HG03066 (cell line): ENCODE results near the gene HPD.

ENCODE experiments used
- ATAC-seq: cut with Tn5 transposase; IDR thresholded peaks from one replicate; pipeline ENCODE4 v1.9.1; 2021; ENCODE audit warnings: low read depth; ENCODE audit not compliant: unreplicated experiment

Gene HPD

DNA sequence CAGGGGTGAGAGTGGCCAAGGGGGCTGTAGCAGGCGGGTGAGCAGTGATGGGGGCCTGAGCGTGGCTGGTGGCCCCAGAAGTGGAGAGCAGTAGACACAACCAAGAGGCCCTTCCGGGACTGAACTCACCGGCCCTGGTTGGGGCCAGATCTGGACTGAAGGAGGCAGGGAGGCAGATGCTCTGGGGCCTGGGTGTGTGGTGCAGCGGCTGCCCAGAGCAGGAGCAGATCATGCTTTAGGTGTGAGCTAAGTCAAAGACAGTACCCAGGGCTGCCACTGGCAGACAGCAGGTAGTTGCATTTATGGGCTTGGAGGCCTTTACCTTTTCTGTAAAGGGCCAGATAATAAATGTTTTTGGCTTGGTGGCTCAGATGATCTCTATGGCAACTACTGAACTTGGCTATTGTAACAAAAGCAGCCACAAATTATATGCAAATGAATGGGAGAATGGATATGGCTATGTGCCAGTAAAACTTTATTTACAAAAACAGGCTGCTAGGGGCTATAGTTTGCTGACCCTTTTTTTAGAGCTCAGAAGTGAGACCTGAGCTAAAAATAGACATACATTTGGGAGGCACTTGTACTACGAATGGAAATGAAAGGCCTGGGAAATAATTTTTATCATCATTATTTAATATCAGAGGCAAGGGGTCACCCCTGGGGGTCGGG, 29.3 kb downstream of the HPD start:
- no peak for ATAC-seq

DNA sequence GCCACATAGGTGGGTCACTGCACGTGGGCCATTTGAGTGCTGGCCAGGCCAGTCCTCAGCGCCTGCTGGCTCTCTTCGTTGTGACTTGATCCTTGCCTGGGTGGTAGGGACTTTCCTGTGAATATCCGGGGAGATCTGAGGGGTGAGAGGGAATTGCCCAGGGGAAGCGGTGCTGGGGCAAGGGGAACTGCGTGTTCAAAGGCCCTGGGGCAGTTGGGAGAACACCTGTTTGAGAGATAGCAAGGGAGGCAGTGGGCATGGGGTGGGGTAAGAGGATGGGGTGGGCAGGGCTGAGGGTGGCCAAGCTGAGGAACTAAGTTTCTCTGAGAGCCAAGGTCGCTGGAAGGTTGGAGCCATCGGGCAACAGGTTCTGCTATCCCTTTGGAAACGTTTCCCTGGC, 29.8 kb downstream of the HPD start:
- no peak for ATAC-seq

DNA sequence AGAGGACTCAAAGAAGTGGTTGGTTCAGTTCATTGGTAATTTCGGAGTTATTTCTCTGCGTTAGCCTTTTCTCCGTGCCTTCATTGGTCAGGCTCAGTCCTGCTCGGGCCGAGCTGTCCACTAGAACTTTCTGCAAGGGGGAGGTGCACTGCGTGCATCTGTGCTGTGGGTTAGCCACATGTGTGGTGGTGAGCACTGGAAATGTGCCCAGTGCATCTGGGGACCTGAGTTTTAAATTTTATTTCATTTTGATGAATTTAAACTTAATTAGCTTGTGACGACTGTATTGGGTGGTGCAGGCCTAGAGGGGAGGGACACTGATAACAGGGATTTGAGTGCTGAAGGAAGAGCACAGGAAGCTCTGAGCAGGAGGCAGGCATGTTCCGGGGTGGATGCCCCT, 30.4 kb downstream of the HPD start:
- ATAC-seq: no peak

DNA sequence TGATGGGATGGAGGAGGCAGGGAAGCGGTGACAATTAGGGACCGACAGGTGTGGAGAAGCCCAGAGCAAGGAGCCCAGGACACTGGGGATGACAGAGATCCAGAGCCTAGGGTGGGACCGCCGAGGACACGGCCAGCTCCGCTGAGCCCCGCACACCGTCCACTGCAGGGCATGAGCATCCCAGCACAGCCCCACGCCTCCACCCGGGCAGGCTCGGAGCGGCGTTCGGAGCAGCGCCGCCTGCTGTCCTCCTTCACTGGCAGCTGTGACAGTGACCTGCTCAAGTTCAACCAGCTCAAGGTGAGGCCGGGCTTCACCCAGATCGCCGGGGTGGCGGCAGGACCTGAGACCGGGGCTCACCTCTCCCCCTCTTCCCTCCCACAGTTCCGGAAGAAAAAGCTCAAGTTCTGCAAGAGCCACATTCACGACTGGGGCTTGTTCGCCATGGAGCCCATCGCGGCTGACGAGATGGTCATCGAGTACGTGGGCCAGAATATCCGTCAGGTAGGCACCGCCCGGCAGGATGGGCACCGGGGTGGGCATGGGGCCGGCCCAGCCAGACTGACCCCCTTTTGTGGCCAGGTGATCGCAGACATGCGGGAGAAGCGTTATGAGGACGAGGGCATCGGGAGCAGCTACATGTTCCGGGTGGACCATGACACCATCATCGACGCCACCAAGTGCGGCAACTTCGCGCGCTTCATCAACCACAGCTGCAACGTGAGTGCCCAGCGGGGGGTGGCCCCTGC, 31.1 kb downstream of the HPD start:
- ATAC-seq: no peak

DNA sequence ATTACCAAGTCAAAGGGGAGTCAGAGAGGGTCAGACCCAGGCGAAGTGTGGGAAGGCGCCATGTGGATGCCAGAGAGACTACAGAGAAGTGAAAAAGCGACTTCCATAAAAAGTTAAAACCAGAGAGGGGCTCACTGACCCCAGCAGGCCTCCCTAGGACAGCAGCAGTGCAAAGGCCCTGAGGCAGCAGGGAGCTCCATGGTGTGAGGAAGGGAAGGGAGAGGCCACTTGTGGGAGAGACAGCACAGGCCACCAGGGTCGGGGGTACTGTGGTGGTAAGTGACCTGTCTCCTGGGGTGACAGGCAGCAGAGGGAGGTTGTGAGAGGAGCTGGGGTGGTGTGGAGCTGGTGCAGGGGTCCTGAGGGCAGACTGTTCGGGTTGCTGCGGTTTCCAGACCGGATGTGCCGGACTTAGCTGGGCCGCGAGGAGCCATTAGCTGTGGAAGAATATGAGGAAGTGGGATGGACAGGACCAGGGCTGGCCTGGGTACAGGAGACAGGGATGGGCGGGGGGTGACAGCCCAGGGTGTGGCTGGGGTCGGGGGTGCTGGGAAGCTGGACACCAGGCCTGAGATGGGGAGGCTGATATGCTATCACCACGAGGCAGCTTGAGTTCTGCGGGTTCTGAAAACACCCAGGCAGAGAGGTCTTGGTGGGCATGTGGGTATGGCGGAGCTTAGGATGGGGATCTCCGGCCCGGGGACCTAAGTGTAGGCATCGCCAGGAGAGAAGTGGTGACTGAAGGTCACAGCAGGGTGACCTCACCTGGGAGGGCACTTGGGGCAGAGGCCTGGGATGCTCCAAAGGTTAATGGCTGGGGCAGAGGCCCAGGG, 32.1 kb downstream of the HPD start:
- ATAC-seq: no peak

DNA sequence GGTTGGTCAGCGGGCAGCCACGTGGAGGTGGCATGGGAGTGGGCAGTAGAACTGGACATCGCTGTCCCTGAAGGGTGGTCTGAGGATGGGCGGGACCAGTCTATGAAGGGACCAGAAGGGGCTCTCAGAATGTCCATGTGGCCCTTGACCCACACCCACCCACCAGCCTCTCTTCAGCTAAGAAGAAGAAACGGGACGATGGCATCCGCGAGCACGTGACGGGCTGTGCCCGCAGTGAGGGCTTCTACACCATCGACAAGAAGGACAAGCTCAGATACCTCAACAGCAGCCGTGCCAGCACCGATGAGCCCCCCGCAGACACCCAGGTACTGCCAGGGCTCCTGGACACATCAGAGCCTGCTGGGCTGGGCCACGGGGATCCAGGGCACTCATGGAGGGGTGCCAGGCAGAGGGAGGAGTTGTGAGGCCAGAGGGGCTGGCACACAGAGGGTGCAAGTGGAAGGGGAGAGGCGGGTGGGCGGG, 33.6 kb downstream of the HPD start:
- ATAC-seq: no peak

DNA sequence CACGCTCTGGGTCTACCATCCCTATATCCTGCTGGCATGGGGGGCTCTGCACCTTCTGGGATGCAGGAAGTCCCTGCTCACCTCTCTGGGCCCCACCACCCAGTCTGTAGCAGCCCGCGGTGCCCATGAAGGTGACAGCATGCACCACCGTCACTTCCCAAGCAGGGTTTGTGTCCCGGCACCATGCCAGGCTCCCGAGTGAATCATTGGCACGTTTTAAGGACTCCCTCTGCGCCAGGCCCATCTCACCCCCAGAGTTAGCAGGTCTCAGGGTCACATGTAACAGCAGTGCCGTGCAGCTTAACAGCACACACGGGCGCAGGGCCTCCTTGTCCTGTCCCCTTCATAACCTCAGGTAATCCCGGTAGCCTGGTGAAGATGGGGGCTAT, 34.9 kb downstream of the HPD start:
- ATAC-seq: no peak

DNA sequence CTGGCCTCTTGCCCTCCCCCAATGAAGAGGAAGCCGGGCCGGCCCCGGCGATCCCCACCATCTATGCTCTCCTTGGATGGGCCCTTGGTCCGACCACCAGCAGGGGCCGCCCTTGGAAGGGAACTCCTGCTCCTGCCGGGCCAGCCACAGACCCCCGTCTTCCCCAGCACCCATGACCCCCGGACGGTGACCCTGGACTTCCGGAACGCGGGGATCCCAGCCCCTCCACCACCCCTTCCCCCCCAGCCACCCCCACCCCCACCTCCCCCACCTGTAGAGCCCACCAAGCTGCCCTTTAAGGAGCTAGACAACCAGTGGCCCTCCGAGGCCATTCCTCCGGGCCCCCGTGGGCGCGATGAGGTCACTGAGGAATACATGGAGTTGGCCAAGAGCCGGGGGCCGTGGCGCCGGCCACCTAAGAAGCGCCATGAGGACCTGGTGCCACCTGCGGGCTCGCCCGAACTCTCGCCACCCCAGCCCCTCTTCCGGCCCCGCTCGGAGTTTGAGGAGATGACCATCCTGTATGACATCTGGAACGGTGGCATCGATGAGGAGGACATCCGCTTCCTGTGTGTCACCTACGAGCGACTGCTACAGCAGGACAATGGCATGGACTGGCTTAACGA, 35.4 kb downstream of the HPD start:
- ATAC-seq: no peak

DNA sequence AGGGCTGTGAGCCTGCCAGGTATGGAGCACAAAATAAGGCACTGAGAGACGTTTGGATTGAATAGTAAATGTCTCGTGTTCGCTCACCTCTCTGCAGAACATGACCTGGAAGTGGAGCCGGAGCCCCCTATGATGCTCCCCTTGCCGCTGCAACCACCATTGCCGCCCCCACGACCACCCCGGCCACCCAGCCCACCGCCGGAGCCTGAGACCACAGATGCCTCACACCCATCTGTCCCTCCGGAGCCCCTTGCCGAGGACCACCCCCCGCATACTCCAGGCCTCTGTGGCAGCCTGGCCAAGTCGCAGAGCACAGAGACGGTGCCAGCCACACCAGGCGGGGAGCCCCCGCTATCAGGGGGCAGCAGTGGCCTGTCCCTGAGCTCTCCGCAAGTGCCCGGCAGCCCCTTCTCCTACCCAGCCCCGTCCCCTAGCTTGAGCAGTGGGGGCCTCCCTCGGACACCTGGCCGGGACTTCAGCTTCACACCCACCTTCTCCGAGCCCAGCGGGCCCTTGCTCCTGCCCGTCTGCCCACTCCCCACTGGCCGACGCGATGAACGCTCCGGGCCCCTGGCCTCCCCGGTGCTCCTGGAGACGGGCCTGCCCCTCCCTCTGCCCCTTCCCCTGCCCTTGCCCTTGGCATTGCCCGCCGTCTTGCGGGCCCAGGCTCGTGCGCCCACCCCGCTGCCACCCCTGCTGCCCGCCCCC, 36.1 kb downstream of the HPD start:
- no peak for ATAC-seq

DNA sequence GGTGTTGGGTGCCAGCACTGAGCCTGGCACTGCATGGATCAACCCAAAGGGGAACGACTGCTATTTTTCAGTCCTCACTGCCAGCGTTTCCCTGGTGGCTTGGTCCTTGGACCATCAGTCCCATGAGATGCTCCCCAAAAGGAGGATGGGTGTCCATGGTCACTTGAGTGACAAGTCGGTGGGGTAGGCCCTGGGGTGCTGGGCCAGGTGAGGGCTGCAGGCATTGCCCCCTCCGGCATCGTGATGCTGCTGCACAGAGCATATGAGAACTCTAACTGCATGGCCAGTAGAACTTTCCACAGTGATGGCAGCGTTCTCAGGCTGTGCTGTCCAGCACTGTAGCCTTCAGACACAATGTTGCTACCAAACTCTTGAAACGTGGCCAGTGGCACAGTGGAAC, 38.6 kb downstream of the HPD start:
- ATAC-seq: no peak

DNA sequence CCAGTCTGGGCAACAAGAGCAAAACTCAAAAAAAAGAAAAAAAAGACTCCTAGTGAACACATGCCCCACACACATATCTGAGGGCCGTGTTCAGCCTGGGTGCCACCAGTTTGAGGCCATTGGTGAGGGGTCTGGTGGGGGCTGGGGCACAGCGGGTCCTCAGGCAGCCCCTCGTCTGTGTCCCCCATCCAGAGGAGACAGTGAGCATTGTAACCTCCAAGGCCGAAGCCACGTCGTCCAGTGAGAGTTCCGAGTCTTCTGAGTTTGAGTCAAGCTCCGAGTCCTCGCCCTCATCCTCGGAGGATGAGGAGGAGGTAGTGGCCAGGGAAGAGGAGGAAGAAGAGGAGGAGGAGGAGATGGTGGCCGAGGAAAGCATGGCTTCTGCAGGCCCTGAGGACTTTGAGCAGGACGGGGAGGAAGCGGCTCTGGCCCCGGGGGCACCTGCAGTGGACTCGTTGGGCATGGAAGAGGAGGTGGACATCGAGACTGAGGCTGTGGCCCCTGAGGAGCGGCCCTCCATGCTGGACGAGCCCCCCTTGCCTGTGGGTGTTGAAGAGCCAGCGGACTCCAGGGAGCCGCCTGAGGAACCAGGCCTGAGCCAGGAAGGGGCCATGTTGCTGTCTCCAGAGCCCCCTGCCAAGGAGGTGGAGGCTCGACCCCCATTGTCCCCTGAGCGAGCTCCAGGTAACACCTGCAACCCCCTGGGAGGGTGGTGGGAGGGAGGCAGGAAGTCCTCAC, 39.3 kb downstream of the HPD start:
- no peak for ATAC-seq

DNA sequence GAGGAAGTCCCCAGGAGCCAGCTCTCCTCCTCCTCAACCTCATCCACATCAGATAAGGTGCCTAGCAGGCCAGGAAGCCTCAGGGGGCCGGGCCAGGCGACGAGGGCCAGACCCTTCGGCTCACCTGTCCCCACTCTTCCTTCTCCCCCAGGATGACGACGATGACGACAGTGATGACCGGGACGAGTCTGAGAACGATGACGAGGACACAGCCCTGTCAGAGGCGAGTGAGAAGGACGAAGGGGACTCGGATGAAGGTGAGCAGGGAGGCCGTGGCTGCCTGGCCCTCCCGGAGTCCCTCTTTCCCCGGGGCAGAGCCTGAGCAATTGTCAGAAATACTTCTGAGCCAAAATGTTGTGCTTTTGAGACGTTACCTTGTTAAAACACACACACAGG, 41.0 kb downstream of the HPD start:
- ATAC-seq: no peak

DNA sequence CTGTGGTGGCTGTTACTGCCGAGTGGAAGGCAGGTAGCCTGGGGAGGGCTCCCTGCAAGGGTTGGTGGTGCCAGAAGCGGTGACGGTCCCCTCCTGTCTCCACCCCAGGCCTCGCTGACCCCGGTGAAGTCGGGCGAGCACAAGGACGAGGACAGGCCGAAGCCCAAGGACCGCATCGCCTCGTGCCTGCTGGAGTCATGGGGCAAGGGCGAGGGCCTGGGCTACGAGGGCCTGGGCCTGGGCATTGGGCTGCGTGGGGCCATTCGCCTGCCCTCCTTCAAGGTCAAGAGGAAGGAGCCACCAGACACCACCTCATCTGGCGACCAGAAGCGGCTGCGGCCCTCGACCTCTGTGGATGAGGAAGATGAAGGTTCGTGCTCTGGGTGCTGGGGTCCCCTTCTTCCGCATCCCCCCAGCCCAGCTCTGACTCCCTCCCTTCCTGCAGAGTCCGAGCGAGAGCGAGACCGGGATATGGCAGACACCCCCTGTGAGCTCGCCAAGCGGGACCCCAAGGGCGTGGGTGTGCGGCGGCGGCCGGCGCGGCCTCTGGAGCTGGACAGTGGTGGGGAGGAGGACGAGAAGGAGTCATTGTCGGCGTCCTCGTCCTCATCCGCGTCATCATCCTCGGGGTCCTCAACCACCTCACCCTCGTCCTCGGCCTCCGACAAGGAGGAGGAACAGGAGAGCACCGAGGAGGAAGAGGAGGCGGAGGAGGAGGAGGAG, 41.6 kb downstream of the HPD start:
- no peak for ATAC-seq

DNA sequence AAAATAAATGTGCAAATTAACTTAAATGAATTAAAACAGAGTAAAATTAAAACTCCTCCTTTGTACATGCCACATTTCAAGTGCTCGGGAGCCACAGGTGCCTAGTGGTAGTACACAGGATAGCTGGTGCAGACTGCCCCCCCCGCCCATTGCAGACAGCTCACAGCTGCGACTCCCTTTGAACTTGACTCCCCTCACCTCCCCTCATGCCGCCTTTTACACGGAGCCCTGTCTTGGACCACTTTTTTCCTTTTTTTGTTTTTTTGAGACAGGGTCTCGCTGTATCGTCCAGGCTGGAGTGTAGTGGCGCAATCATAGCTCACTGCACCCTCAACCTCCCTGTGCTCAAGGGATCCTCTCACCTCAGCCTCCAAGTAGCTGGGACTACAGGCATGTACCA, 43.4 kb downstream of the HPD start:
- ATAC-seq: no peak

DNA sequence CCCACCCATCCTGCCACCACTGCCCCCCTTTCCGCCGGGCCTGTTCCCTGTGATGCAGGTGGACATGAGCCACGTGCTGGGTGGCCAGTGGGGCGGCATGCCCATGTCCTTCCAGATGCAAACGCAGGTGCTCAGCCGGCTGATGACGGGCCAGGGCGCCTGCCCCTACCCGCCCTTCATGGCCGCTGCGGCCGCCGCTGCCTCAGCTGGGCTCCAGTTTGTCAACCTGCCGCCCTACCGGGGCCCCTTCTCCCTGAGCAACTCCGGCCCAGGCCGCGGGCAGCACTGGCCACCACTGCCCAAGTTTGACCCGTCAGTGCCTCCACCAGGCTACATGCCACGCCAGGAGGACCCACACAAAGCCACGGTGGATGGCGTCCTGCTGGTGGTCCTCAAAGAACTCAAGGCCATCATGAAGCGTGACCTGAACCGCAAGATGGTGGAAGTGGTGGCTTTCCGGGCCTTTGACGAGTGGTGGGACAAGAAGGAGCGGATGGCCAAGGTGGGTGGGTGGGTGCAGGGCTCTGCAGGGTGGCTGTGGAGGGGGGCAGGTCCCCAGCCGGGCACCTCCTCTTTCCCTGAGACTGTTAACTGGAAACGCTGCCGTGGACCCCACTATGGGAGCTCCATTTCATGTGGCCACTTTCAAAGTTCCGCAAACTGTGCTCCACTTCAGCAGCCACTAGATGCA, 44.1 kb downstream of the HPD start:
- no peak for ATAC-seq

DNA sequence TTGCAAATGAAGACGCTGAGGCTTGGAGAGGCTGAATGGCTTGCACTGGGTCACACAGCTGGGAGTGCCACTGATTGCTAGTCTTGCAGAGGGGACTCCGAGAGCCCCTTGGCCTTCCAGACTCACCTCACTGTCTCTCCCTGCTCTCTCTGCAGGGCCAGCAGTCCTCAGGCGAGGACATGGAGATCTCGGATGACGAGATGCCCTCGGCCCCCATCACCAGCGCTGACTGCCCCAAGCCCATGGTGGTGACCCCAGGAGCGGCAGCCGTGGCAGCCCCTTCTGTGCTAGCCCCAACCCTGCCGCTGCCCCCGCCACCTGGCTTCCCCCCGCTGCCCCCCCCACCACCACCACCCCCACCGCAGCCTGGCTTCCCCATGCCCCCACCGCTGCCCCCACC, 44.7 kb downstream of the HPD start:
- no peak for ATAC-seq

DNA sequence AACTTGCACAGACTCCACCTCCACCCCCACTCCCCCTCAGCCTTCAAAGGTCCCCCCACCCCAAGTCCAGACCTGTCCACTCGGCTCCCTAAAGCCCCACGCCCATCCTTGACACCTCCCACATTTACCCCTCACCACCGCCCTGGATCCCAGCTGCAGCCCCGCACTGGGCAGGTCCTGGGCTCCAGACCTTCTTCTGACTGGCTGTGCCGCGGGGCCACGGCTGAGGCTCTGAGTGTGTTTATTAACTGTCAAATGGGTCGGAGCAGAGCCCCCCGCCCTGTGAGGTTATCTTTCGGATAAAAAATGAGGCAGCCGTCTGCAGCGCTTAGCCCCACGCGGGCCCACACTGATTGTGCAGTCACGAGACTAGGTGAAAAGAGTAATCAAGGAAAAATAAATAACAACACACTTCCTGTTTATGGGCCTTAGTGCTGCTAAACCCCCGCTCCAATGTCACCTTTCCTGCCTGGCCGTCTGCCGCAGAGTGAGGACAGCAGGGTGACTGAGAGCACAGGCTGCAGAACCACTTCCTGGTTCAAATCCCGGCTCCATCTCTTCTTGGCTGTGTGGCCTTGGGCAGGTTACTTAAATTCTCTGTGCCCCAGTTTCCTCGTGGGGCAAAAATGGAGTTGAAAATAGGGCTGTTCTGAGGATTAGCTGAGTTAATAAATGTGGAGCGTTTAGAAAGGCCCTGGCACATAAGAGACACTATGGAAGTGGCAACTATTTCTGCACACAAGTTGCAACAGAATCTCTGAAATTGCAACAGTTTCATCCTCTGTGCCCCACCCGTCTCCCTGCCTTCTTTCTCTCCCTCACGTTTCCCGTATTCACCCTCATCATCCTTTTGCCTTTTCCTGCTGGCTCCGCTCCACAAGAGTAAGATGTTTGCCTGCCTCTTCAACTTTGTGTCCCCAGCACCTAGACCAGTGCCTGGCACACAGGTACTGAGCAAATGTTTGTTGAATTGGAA, 45.5 kb downstream of the HPD start:
- ATAC-seq: no peak
